ENCODE data around the gene ZNF436.
"Not testable (repeated sequence)": the region's sequence is repeated elsewhere in the genome, so short reads cannot be mapped to it uniquely, and the experiment has no call there.

ZNF436 gene

GRCh38 chr1:23366598-23366997, 3.0 kb downstream of the ZNF436 start:
- DNase-seq (ENCODE audit: low spot score): no peak

- no peak for DNase-seq (ENCODE audit: low spot score)
Observed at GRCh38 chr1:23366146-23366545, 3.5 kb downstream of the ZNF436 start.

- no peak for DNase-seq (ENCODE audit: low spot score)
Observed at GRCh38 chr1:23362218-23362713, 7.4 kb downstream of the ZNF436 start.

- DNase-seq (ENCODE audit: low spot score): no peak
Observed at GRCh38 chr1:23358310-23358875, 11.2 kb downstream of the ZNF436 start.

- DNase-seq (ENCODE audit: low spot score): no peak
Observed at GRCh38 chr1:23357138-23357908, 12.3 kb downstream of the ZNF436 start.

GRCh38 chr1:23356471-23357137, 13.0 kb downstream of the ZNF436 start:
- DNase-seq (ENCODE audit: low spot score): no peak

- no peak for DNase-seq (ENCODE audit: low spot score)
Observed at GRCh38 chr1:23354245-23354644, 15.4 kb downstream of the ZNF436 start.

GRCh38 chr1:23352096-23352695, 17.4 kb downstream of the ZNF436 start:
- no peak for DNase-seq (ENCODE audit: low spot score)

- no peak for DNase-seq (ENCODE audit: low spot score)
Observed at GRCh38 chr1:23345920-23346319, 23.7 kb downstream of the ZNF436 start.

- no peak for DNase-seq (ENCODE audit: low spot score)
Observed at GRCh38 chr1:23344987-23345472, 24.6 kb downstream of the ZNF436 start.

GRCh38 chr1:23344111-23344986, 25.3 kb downstream of the ZNF436 start, which contains the start of gene HNRNPR:
Gene HNRNPR (minus strand): TSS chr1:23344284. CDS start chr1:23341008, 3,276 bp downstream.
- peak; percentile 100 for DNase-seq (ENCODE audit: low spot score)

- DNase-seq (ENCODE audit: low spot score): peak; percentile 51
Observed at GRCh38 chr1:23343221-23344110, 26.2 kb downstream of the ZNF436 start.

GRCh38 chr1:23341931-23342692, 27.5 kb downstream of the ZNF436 start:
- no peak for DNase-seq (ENCODE audit: low spot score)

GRCh38 chr1:23339632-23340031, 30.0 kb downstream of the ZNF436 start:
- DNase-seq (ENCODE audit: low spot score): no peak

- DNase-seq (ENCODE audit: low spot score): no peak
Observed at GRCh38 chr1:23337869-23338268, 31.8 kb downstream of the ZNF436 start.

- no peak for DNase-seq (ENCODE audit: low spot score)
Observed at GRCh38 chr1:23331713-23332112, 37.9 kb downstream of the ZNF436 start.

- no peak for DNase-seq (ENCODE audit: low spot score)
Observed at GRCh38 chr1:23330846-23331245, 38.8 kb downstream of the ZNF436 start.

GRCh38 chr1:23325393-23325792, 44.2 kb downstream of the ZNF436 start:
- no peak for DNase-seq (ENCODE audit: low spot score)

GRCh38 chr1:23322770-23323169, 46.9 kb downstream of the ZNF436 start:
- no peak for DNase-seq (ENCODE audit: low spot score)

GRCh38 chr1:23310280-23310679, 59.4 kb downstream of the ZNF436 start:
- DNase-seq (ENCODE audit: low spot score): not testable (repeated sequence)
